Uterus (tissue), 4 donors: ENCODE results near the gene GABRG3. TPM values are rescaled to one million over a fixed set of nuclear protein-coding genes. Genes with fewer than 3 reads are reported as not detected.

Experiments used
- DNase-seq, 2 donors: peaks; one replicate each; pipeline ENCODE4 v3.0.0-alpha.2; 2019 to 2020
- H3K27ac ChIP-seq, 2 donors: fragments of 200-600 bp; sonication (generic); 1 replicate in 1 of 2; 2 replicates in 1 of 2; pipeline ENCODE4 v1.5.1; 2016 to 2018
- H3K27me3 ChIP-seq, 2 donors: fragments of 200-600 bp; sonication (generic); one replicate each; pipeline ENCODE4 v1.5.1; 2018 to 2019; ENCODE audit warnings: control low read depth in 1 of 2
- H3K36me3 ChIP-seq, 2 donors: fragments of 200-600 bp; sonication (generic); one replicate each; pipeline ENCODE4 v1.5.1; 2019; ENCODE audit warnings: control low read depth in 1 of 2
- H3K4me1 ChIP-seq, 2 donors: fragments of 200-600 bp; sonication (generic); one replicate each; pipeline ENCODE4 v1.5.1; 2018 to 2019; ENCODE audit warnings: control low read depth in 1 of 2
- H3K4me3 ChIP-seq, 2 donors: fragments of 200-600 bp; sonication (generic); 1 replicate in 1 of 2; 2 replicates in 1 of 2; pipeline ENCODE4 v1.5.1; 2018 to 2019; ENCODE audit warnings: mild to moderate bottlenecking in 1 of 2
- H3K9me3 ChIP-seq, 2 donors: fragments of 200-600 bp; sonication (generic); one replicate each; pipeline ENCODE4 v1.5.1; 2019; ENCODE audit warnings: control low read depth in 1 of 2
- CTCF ChIP-seq, 4 experiments: fragments of 200-600 bp in 2 of 4; fragments of 450-650 bp in 2 of 4; sonication (generic) in 2 of 4; IDR thresholded peaks; one replicate each; pipeline ENCODE4 v1.5.1; 2016 to 2019; ENCODE audit warnings: antibody characterized with exemption in 4 of 4, mild to moderate bottlenecking in 2 of 4, moderate library complexity in 1 of 4
- POLR2A ChIP-seq, 2 donors: fragments of 450-650 bp; IDR thresholded peaks; one replicate each; pipeline ENCODE4 v1.6.1; 2016; ENCODE audit warnings: antibody characterized with exemption in 2 of 2, mild to moderate bottlenecking in 1 of 2, moderate library complexity in 1 of 2
- intact Hi-C: fragments of 100-400 bp; cut with DNase I; formaldehyde crosslinking; loops from one replicate; pipeline ENCODE4 v1.15.1; 2023; ENCODE audit warnings: low total_unique reads
- total RNA-seq, 4 donors: library from RNA; depleted of rRNA in 3 of 4; stranded (reverse); fragments of >200 nt in 3 of 4; gene quantifications; one replicate each; pipeline versions ENCODE4 v1.1.0 to v1.2.4, GENCODE V29; 2014 to 2023
- donor health status: DM: yes; HTN: yes; CAD: no.

Gene GABRG3
- total RNA-seq, 4 donors from 2014 or later: 3.0 TPM; not detected in 3

- intact Hi-C loops: no loop called here
- H3K36me3 ChIP-seq: no peaks in the 10 kb centered on the region
- H3K27ac ChIP-seq: no peak overlapping the region
- H3K4me1 ChIP-seq: no peaks in the 10 kb centered on the region
- H3K27me3 ChIP-seq: no peaks in the 10 kb centered on the region
- H3K4me3 ChIP-seq: no peak overlapping the region
- H3K9me3 ChIP-seq: no peaks in the 10 kb centered on the region
- no peak for DNase-seq
- TF ChIP-seq POLR2A (IDR thresholded peaks at IDR 0.05) (no peak), CTCF (IDR thresholded peaks at IDR 0.05) (no peak)
These were observed 478.0 kb downstream of the GABRG3 start for GRCh38 chr15:27448986-27449385.

- no peak overlapping the region for H3K4me3 ChIP-seq
- TF ChIP-seq CTCF (IDR thresholded peaks at IDR 0.05) (no peak), POLR2A (IDR thresholded peaks at IDR 0.05) (no peak)
- no peaks in the 10 kb centered on the region for H3K4me1 ChIP-seq
- no peaks in the 10 kb centered on the region for H3K27me3 ChIP-seq
- no peak overlapping the region for H3K27ac ChIP-seq
- H3K36me3 ChIP-seq: no peaks in the 10 kb centered on the region
- no peak for DNase-seq
- intact Hi-C loops: no loop called here
- no peaks in the 10 kb centered on the region for H3K9me3 ChIP-seq
These were observed 479.0 kb downstream of the GABRG3 start for GRCh38 chr15:27449941-27450340.

GRCh38 chr15:27454281-27455075 is 483.5 kb downstream of the GABRG3 start:
- TF ChIP-seq POLR2A (IDR thresholded peaks at IDR 0.05): no peak
- no peak for TF ChIP-seq CTCF (IDR thresholded peaks at IDR 0.05)
- intact Hi-C loops: no loop called here
- Histone ChIP-seq H3K27ac (no peak overlapping the region), H3K4me3 (no peak overlapping the region), H3K36me3 (no peaks in the 10 kb centered on the region), H3K4me1 (no peaks in the 10 kb centered on the region), H3K9me3 (no peaks in the 10 kb centered on the region), H3K27me3 (no peaks in the 10 kb centered on the region)
- no peak for DNase-seq

GRCh38 chr15:27456807-27457206 is 485.8 kb downstream of the GABRG3 start:
- no peak for DNase-seq
- no peaks in the 10 kb centered on the region for H3K9me3 ChIP-seq

More at GRCh38 chr15:27456807-27457206, 485.8 kb downstream of the GABRG3 start:
- Histone ChIP-seq H3K4me1 (no peaks in the 10 kb centered on the region), H3K36me3 (no peaks in the 10 kb centered on the region), H3K27ac (no peak overlapping the region), H3K27me3 (no peaks in the 10 kb centered on the region), H3K4me3 (no peak overlapping the region)
- intact Hi-C loops: no loop called here
- no peak for TF ChIP-seq POLR2A (IDR thresholded peaks at IDR 0.05)
- no peak for TF ChIP-seq CTCF (IDR thresholded peaks at IDR 0.05)
